Measurements from ENCODE around the gene CHCHD3.

- TF ChIP-seq CTCF (conservative IDR thresholded peaks at IDR 0.05; ENCODE audit: low read depth, low read length) (no peak), EZH2 (IDR thresholded peaks at IDR 0.05; ENCODE audit: low read length, unreplicated experiment) (no peak)
Measured at GRCh38 chr7:132932296-132933071, 149.4 kb downstream of the CHCHD3 start.
